ENCODE results near the gene ARHGAP33.

DNA sequence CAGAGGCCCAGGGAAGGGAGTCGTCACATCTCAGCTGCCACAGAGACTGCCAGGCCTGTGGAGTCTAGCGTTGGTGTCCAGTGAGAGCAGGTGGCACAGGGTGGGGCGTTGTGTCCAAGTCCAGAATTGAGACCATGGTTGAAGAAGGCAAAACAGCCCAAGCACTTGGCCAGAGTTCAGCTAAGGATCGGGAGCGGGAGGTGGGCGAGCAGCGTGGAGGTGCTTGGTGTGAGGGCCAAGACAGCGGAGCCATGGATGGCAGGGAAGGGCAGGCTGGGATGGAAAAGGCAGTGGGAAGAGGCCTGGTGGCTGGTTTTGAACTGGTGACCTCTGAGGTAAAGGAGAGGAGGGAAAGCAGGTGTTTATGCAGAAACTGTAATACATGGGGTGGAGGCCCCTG lies 41.1 kb upstream of the ARHGAP33 start:
- no peak for TF ChIP-seq EZH2phosphoT487 (IDR thresholded peaks at IDR 0.05; ENCODE audit: borderline replicate concordance, low read length)
- TF ChIP-seq, protein P1, sequence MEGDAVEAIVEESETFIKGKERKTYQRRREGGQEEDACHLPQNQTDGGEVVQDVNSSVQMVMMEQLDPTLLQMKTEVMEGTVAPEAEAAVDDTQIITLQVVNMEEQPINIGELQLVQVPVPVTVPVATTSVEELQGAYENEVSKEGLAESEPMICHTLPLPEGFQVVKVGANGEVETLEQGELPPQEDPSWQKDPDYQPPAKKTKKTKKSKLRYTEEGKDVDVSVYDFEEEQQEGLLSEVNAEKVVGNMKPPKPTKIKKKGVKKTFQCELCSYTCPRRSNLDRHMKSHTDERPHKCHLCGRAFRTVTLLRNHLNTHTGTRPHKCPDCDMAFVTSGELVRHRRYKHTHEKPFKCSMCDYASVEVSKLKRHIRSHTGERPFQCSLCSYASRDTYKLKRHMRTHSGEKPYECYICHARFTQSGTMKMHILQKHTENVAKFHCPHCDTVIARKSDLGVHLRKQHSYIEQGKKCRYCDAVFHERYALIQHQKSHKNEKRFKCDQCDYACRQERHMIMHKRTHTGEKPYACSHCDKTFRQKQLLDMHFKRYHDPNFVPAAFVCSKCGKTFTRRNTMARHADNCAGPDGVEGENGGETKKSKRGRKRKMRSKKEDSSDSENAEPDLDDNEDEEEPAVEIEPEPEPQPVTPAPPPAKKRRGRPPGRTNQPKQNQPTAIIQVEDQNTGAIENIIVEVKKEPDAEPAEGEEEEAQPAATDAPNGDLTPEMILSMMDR (conservative IDR thresholded peaks at IDR 0.05; ENCODE audit: low read depth, low read length): no peak
- TF ChIP-seq EZH2 (IDR thresholded peaks at IDR 0.05; ENCODE audit: low read length, unreplicated experiment): no peak
